ENCODE results near the gene INPP5A. TPM values are rescaled to one million over a fixed set of nuclear protein-coding genes. Genes with fewer than 3 reads are reported as not detected.

INPP5A gene
- total and polyA plus RNA-seq, 2 donors (not counting 1 experiment from before 2014, with no cell fraction given), result 9.3 to 87.8 TPM

- no peak for DNase-seq
- no peak overlapping the region for H3K4me3 Mint-ChIP-seq
- Histone ChIP-seq H3K9me3 (ENCODE audit: control extremely low read depth in 1 of 3, control insufficient read depth in 2 of 3, insufficient read depth in 1 of 3, low read length in 2 of 3) (peaks cover 0 to 14% (median 0%) of the 10 kb centered on the region in 3 donors), H4K20me1 (ENCODE audit: control insufficient read depth, insufficient read depth, low read length, poor library complexity, severe bottlenecking) (no peaks in the 10 kb centered on the region), H2AFZ (ENCODE audit: insufficient read depth, low read depth, low read length, poor library complexity, severe bottlenecking) (no peak overlapping the region), H3K27me3 (replicated peaks in 1 of 4; ENCODE audit: control extremely low read depth in 1 of 4, control insufficient read depth in 3 of 4, insufficient read depth in 4 of 4, low read length in 3 of 4) (peaks cover 0 to 3% (median 0%) of the 10 kb centered on the region in 4 experiments), H3K79me2 (ENCODE audit: control insufficient read depth, insufficient read depth, low read length) (no peaks in the 10 kb centered on the region), H3K27ac (ENCODE audit: low read length in 2 of 2) (no peak overlapping the region), H3K4me2 (replicated peaks; ENCODE audit: low read depth, low read length, poor library complexity, severe bottlenecking) (no peak overlapping the region), H3K9ac (ENCODE audit: low read length) (no peak overlapping the region), H3K36me3 (replicated peaks in 1 of 2; ENCODE audit: control extremely low read depth in 1 of 2, control insufficient read depth in 1 of 2, extremely low read depth in 1 of 2, insufficient read depth in 2 of 2, low read length in 1 of 2) (no peaks in the 10 kb centered on the region), H3K4me3 (ENCODE audit: control extremely low read depth in 1 of 5, extremely low read depth in 1 of 5, insufficient read depth in 1 of 5, low read depth in 2 of 5, low read length in 4 of 5) (no peak overlapping the region), H3K4me1 (ENCODE audit: control insufficient read depth in 2 of 2, insufficient read depth in 2 of 2, low read length in 2 of 2) (no peaks in the 10 kb centered on the region)
- ATAC-seq (ENCODE audit: low read depth), result no peak
- H3K27ac Mint-ChIP-seq, result no peak overlapping the region
- ChIA-PET POLR2A (no interaction called here), CTCF (no interaction called here)
- TF ChIP-seq CTCF (IDR thresholded peaks at IDR 0.05), result no peak
- TF ChIP-seq EZH2 (IDR thresholded peaks at IDR 0.05; ENCODE audit: borderline replicate concordance, insufficient read depth, low read depth, low read length, poor library complexity, severe bottlenecking), result no peak
- H3K9me3 Mint-ChIP-seq (ENCODE audit: insufficient read depth), result no peaks in the 10 kb centered on the region
- intact Hi-C loops (cut with micrococcal nuclease), result no loop called here
- WGBS (ENCODE audit: insufficient coverage), result 80% methylated on average over 11 of the region's 11 CpGs
- no peaks in the 10 kb centered on the region for H3K4me1 Mint-ChIP-seq
- peaks cover 16% of the 10 kb centered on the region for H3K27me3 Mint-ChIP-seq
Observed at GRCh38 chr10:132812520-132812919, 274.9 kb downstream of the INPP5A start.

GRCh38 chr10:132813001-132813401, 275.4 kb downstream of the INPP5A start:
- H2AFZ ChIP-seq (ENCODE audit: insufficient read depth, low read depth, low read length, poor library complexity, severe bottlenecking), result no peak overlapping the region
- no peak overlapping the region for H3K27ac ChIP-seq (ENCODE audit: low read length in 2 of 2)
- peaks cover 16% of the 10 kb centered on the region for H3K27me3 Mint-ChIP-seq
- DNase-seq (no peak), ATAC-seq (ENCODE audit: low read depth) (no peak)
- H3K9me3 ChIP-seq (ENCODE audit: control extremely low read depth in 1 of 3, control insufficient read depth in 2 of 3, insufficient read depth in 1 of 3, low read length in 2 of 3), result peaks cover 0 to 14% (median 0%) of the 10 kb centered on the region in 3 donors
- H3K36me3 ChIP-seq (replicated peaks in 1 of 2; ENCODE audit: control extremely low read depth in 1 of 2, control insufficient read depth in 1 of 2, extremely low read depth in 1 of 2, insufficient read depth in 2 of 2, low read length in 1 of 2), result no peaks in the 10 kb centered on the region
- no peak for TF ChIP-seq CTCF (IDR thresholded peaks at IDR 0.05)
- TF ChIP-seq EZH2 (IDR thresholded peaks at IDR 0.05; ENCODE audit: borderline replicate concordance, insufficient read depth, low read depth, low read length, poor library complexity, severe bottlenecking), result no peak
- H3K4me2 ChIP-seq (replicated peaks; ENCODE audit: low read depth, low read length, poor library complexity, severe bottlenecking), result no peak overlapping the region
- ChIA-PET POLR2A (no interaction called here), CTCF (no interaction called here)
- no peaks in the 10 kb centered on the region for H3K4me1 Mint-ChIP-seq
- no peak overlapping the region for H3K27ac Mint-ChIP-seq
- 83% methylated on average over 10 of the region's 10 CpGs for WGBS (ENCODE audit: insufficient coverage)
- H3K79me2 ChIP-seq (ENCODE audit: control insufficient read depth, insufficient read depth, low read length), result no peaks in the 10 kb centered on the region
- no peak overlapping the region for H3K4me3 ChIP-seq (ENCODE audit: control extremely low read depth in 1 of 5, extremely low read depth in 1 of 5, insufficient read depth in 1 of 5, low read depth in 2 of 5, low read length in 4 of 5)
- H3K9ac ChIP-seq (ENCODE audit: low read length), result no peak overlapping the region
- H3K9me3 Mint-ChIP-seq (ENCODE audit: insufficient read depth), result no peaks in the 10 kb centered on the region
- intact Hi-C loops (cut with micrococcal nuclease), result no loop called here
- no peak overlapping the region for H3K4me3 Mint-ChIP-seq
- no peaks in the 10 kb centered on the region for H4K20me1 ChIP-seq (ENCODE audit: control insufficient read depth, insufficient read depth, low read length, poor library complexity, severe bottlenecking)
- no peaks in the 10 kb centered on the region for H3K4me1 ChIP-seq (ENCODE audit: control insufficient read depth in 2 of 2, insufficient read depth in 2 of 2, low read length in 2 of 2)
- H3K27me3 ChIP-seq (replicated peaks in 1 of 4; ENCODE audit: control extremely low read depth in 1 of 4, control insufficient read depth in 3 of 4, insufficient read depth in 4 of 4, low read length in 3 of 4), result peaks cover 0 to 3% (median 0%) of the 10 kb centered on the region in 4 experiments
